ENCODE measurements around the gene SRSF3.
"Not testable (repeated sequence)": the region's sequence is repeated elsewhere in the genome, so short reads cannot be mapped to it uniquely, and the experiment has no call there.

The SRSF3 gene

GRCh38 chr6:36603222-36604089, 9.3 kb downstream of the SRSF3 start:
- Histone ChIP-seq H3K79me2 (peaks cover 25% of the 10 kb centered on the region), H3K27ac (no peak overlapping the region), H3K4me3 (ENCODE audit: low read depth, low read length) (no peak overlapping the region), H3K4me2 (ENCODE audit: low read length) (no peak overlapping the region), H3K9me3 (ENCODE audit: control insufficient read depth, low read length) (no peaks in the 10 kb centered on the region), H3K36me3 (ENCODE audit: control insufficient read depth, insufficient read depth, low read length) (no peaks in the 10 kb centered on the region), H3K27me3 (ENCODE audit: control insufficient read depth, insufficient read depth, low read length) (no peaks in the 10 kb centered on the region), H3K4me1 (peaks cover 28% of the 10 kb centered on the region), H2AFZ (no peak overlapping the region), H3K9ac (no peak overlapping the region)
- no peak for TF ChIP-seq CTCF (IDR thresholded peaks at IDR 0.05)

GRCh38 chr6:36604090-36605060, 10.2 kb downstream of the SRSF3 start:
- H2AFZ ChIP-seq = no peak overlapping the region
- H3K36me3 ChIP-seq (ENCODE audit: control insufficient read depth, insufficient read depth, low read length) = no peaks in the 10 kb centered on the region
- H3K4me3 ChIP-seq (ENCODE audit: low read depth, low read length) = no peak overlapping the region
- H3K27ac ChIP-seq = no peak overlapping the region
- no peak for TF ChIP-seq CTCF (IDR thresholded peaks at IDR 0.05)
- peaks cover 29% of the 10 kb centered on the region for H3K4me1 ChIP-seq
- no peaks in the 10 kb centered on the region for H3K9me3 ChIP-seq (ENCODE audit: control insufficient read depth, low read length)
- peaks cover 15% of the 10 kb centered on the region for H3K79me2 ChIP-seq
- no peak overlapping the region for H3K4me2 ChIP-seq (ENCODE audit: low read length)
- no peaks in the 10 kb centered on the region for H3K27me3 ChIP-seq (ENCODE audit: control insufficient read depth, insufficient read depth, low read length)
- H3K9ac ChIP-seq = no peak overlapping the region

- TF ChIP-seq CTCF (IDR thresholded peaks at IDR 0.05) = no peak
- H3K27ac ChIP-seq = no peak overlapping the region
- peaks cover 24% of the 10 kb centered on the region for H3K4me1 ChIP-seq
These were observed 11.0 kb downstream of the SRSF3 start for GRCh38 chr6:36605143-36605542.

GRCh38 chr6:36605560-36606391, 11.6 kb downstream of the SRSF3 start:
- no peaks in the 10 kb centered on the region for H3K9me3 ChIP-seq (ENCODE audit: control insufficient read depth, low read length)
- H3K4me3 ChIP-seq (ENCODE audit: low read depth, low read length) = no peak overlapping the region
- no peaks in the 10 kb centered on the region for H3K36me3 ChIP-seq (ENCODE audit: control insufficient read depth, insufficient read depth, low read length)
- H3K4me2 ChIP-seq (ENCODE audit: low read length) = no peak overlapping the region
- no peaks in the 10 kb centered on the region for H3K27me3 ChIP-seq (ENCODE audit: control insufficient read depth, insufficient read depth, low read length)
- no peak for TF ChIP-seq CTCF (IDR thresholded peaks at IDR 0.05)
- H2AFZ ChIP-seq = no peak overlapping the region
- H3K9ac ChIP-seq = no peak overlapping the region
- H3K4me1 ChIP-seq = peaks cover 19% of the 10 kb centered on the region
- no peak overlapping the region for H3K27ac ChIP-seq
- peaks cover 7% of the 10 kb centered on the region for H3K79me2 ChIP-seq

More at GRCh38 chr6:36605143-36605542, 11.0 kb downstream of the SRSF3 start:
- Histone ChIP-seq H3K36me3 (ENCODE audit: control insufficient read depth, insufficient read depth, low read length) (no peaks in the 10 kb centered on the region), H2AFZ (no peak overlapping the region), H3K4me3 (ENCODE audit: low read depth, low read length) (no peak overlapping the region), H3K79me2 (peaks cover 8% of the 10 kb centered on the region), H3K4me2 (ENCODE audit: low read length) (no peak overlapping the region), H3K9ac (no peak overlapping the region), H3K9me3 (ENCODE audit: control insufficient read depth, low read length) (no peaks in the 10 kb centered on the region), H3K27me3 (ENCODE audit: control insufficient read depth, insufficient read depth, low read length) (no peaks in the 10 kb centered on the region)

GRCh38 chr6:36607305-36607682, 13.1 kb downstream of the SRSF3 start:
- not testable (repeated sequence) for H3K36me3 ChIP-seq (ENCODE audit: control insufficient read depth, insufficient read depth, low read length); H3K4me3 ChIP-seq (ENCODE audit: low read depth, low read length); H3K9me3 ChIP-seq (ENCODE audit: control insufficient read depth, low read length); H3K27me3 ChIP-seq (ENCODE audit: control insufficient read depth, insufficient read depth, low read length); H3K4me2 ChIP-seq (ENCODE audit: low read length); H3K27ac ChIP-seq; H2AFZ ChIP-seq; H3K79me2 ChIP-seq; H3K9ac ChIP-seq
- peaks cover 16% of the 10 kb centered on the region for H3K4me1 ChIP-seq
